GM21529 (cell line): ENCODE measurements around the gene FANK1.
"Not testable (repeated sequence)": the region's sequence is repeated elsewhere in the genome, so short reads cannot be mapped to it uniquely, and the experiment has no call there.

Experiments
- ATAC-seq: cut with Tn5 transposase; IDR thresholded peaks from one replicate; pipeline ENCODE4 v1.9.1; 2021; ENCODE audit not compliant: unreplicated experiment

FANK1 gene

DNA sequence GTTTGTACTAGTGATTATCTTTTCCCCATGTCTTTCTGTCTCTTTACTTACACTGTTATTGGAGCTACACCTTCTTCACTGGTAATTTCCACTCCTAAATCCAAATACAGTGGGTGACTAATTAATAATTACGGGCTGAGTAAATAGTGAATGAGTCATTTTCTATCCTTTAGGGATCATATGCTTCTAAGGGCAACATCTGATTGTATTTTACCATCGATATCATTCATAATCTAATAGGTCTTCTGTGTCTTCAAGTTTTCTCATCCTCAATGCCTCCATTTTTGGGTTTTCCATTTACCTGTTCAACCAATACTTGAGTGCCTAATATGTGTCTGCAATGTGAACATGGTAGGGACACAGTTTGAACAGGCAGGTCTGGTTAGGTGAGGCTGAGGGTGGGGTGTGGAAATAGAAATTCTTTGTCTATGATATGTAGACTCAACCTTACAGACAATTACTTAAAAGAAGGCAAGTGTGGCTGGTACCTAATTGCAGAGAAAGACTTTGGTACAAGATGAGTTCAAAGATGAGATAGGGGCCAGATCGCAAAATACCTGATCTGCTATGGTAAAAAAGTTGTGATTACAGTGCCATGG lies 9.4 kb upstream of the FANK1 start:
- no peak for ATAC-seq

DNA sequence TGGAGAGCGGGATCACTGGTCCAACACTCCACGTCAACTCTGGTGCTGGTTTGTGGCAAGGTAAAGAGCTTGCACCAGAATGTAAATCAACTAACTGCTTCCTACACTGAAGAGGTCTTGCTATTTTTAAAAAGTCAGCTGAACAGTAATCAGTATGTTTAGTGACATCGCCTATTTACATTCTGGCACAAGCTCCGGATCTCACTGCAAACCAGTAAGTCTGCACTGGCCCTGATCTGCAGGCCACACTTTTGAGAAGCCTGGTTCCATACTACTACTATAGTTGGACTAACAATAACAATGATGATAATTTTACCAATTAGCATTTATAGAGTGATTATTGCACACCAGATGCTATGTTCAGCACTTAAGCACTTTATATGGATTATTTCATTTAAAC lies 6.9 kb upstream of the FANK1 start:
- ATAC-seq, result not testable (repeated sequence)

DNA sequence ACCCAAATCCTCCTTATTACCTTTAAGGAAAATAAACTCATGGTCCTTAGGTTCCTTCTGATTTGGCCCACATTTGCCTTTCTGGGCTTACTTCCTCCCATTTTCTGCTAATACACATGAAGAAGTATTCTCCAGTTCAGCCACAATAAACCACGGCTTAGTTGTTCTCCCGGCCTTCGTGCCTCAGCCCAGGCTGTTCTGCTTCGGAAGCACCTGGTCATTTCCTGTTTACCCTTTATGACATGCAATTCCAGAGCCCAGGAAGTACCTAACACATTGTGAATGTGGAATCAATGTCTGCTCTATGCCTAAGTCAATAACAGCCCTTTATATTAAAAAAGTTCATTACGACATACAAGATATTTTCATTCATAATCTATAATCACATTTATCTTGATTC lies 4.0 kb upstream of the FANK1 start:
- not testable (repeated sequence) for ATAC-seq

DNA sequence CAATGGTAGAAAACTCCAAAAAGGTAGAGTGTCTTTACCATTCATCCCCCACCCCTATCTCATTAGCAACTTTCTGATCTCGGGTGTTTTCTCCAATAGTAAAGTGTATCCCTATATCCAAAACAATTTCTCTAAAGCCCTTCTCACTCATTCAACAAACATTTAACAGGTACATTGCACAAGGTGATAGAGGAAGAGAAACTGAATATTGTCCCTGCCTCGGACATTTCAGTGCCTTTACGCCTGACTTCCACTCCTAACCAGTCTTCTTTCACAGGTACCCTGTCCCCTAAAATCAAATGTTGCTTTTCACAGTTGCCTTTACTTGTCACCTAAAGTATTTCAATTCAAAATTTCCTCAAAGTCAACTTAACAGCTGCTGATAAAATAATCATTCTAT lies 2.2 kb upstream of the FANK1 start:
- ATAC-seq, result not testable (repeated sequence)

DNA sequence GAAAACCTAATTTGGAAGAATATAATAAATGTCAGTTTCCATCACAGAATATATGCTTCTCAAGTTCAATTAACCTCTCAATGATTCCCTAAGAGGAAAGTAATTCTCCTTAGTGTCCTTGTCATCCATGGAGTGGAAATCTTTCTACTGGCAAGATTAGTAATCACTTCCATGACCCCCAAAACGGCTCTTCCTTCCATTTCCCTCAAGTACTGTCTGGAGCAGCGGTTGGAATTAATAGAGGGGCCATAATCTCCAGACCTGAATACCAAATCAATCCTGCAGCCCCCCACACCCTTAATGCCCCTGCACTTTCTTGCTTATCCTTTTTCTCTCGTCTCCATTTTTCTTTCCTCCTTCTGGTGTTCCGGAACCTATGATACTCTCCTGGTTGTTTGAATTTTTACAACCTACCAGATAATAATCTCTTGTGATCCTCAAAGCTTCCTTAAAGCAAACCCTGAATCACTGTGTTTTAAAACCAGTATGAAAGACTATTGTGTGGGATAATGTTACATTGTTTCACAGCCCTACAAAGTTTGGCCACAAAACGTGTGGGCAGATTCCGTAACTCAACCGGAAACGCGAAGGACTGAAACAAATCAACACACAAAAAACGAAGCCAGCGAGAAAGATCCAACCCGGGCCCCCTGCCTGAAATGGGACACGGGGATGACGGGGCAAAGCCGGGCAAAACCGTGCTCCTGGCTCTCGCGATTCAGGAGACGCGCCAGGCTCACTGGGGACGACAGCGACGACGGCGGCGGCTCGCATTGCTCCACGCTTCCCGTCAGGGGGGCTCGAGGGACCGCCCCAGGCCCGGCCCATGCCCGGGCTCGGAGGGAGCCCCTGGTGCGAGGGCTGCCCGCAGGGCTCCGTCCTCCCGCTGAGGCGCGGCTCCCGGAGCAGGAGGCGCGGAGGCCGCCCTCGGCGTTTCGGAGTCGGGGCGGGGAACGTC lies 955 bp upstream of the FANK1 start:
- peak; percentile 54 for ATAC-seq

DNA sequence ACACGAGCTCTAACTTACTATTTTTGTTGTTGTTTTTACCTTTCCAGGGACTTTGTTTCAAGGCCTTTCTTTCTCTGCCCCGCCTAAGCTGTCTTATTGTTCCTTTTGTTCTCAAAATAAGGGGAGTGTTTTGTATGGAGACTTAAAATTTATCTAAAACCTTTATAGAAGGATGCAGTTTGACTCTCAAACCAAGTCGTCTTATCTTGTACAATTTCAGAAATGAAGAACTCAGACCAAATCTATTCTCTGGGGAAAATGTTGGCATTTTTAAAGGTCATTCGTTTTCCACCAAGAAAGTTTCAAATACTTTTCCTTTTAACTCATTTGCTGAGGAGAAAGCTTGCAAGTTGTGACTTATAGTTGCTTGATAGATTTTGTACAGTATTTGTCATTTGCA lies 953 bp downstream of the FANK1 start:
- ATAC-seq, result not testable (repeated sequence)

DNA sequence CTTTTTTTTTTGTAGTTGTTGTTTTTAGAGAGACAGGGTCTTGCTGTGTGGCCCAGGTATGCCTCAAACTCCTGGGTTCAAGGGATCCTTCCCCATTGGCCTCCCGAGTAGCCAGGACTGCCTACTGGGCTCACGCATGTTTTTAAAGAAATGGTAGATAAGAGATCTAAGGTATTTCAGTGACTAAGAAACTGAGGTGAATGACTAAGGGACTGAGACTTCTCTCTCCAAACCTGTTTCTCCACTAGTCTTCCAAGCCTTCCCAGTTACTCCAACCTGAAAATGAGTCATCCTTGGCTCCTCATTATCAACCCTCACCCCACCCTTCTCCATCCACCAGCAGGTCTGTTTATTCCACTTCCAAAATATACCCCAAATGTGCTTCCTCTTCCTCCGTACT lies 4.6 kb downstream of the FANK1 start:
- not testable (repeated sequence) for ATAC-seq

DNA sequence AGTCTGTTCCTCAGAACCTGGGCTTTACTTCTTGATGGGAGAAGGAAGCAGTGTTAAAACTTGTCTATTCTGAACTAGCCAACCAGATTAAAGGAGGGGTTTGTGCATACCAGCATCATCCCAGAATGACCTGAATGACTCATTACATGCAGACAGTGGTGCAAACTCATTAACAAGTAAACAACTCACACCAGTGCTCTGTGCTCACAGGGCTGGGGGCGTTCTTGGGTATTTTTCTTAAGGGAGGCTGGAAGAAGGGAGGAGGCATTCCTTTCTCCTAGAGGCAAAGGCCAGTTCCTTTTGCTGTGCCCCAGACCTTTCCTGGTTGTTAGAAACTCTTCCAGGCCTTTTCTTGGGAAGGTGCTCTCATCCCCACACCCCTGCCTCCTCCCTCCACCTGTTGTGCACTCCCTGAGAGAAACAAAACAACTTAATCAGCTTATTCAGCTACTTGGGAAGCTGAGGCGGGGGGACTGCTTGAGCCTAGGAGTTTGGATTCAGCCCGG lies 6.8 kb downstream of the FANK1 start:
- not testable (repeated sequence) for ATAC-seq

DNA sequence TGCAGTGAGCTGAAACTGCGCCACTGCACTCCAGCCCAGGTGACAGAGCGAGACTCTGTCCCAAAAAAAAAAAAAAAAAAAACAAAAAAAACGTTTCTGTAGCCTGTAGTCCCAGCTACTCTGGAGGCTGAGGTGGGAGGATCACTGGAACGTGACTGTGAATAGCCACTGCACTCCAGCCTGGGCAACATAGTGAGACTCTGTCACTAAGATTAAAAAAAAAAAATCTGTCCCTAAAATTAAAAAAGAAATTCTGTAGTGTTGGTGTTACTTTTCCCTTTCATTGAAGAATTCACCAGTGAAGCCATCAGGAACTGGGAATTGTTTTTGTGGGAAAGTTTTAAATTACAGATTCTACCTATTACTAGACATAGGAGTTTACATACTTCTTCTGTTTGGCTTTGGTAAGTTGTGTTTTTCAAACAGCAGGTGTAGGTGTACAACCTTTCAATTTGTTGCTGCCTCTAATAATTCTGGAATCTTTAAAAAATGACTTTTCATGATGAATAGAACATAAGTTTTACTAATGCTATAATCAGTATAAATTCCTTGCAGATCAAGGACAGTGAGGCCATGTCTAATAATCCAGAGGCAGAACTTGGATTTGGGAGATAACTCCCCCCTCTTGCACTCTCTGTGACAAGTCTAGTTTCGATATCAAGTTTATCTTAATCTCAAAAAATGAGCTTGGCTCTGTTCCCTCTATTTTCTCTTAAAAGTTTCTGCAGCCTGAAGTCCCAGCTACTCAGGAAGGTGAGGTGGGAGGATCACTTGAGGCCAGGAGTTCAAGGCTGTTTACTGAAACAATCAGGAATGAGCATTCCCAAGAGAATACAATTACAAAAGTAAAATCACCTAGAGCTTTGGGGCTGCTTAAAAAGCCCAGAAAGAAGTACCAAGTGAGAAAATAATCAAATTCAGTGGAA lies 9.0 kb downstream of the FANK1 start:
- ATAC-seq, result not testable (repeated sequence)

DNA sequence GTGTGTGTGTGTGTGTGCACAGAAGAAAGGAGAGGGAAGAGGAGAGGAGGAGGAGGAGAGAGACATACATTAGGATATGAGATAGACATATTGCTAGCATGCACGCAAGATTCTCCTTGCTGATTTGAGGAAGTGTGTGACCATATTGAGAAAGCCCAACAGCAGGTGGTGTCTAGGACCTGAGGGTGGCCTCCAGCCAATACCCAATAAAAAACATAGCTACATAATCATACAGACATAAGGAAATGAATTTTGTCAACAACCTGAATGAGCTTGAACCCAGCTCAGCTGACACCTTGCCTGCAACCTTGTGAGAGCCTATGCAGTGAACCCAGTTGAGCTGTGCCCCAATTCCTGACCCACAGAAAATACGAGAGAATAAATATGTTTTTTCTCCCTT lies 11.2 kb downstream of the FANK1 start:
- not testable (repeated sequence) for ATAC-seq

DNA sequence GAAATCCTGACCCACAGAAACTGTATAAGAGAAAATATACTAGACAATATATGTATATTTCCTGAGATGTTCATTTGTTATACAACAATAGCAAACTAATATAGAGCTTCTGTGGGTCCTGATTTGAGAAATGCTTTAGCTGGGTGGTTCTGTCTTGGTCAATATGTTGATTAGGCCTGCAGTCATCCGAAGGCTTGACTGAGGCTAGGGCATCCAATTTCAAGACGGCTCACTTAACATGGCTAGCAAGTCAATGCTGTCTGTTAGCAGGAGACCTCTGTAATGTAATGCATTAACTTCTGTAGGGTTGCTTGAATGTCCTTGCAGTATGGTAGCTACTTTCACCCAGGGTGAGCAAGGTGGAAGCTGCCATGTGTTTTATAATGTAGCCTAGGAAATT lies 12.4 kb downstream of the FANK1 start:
- not testable (repeated sequence) for ATAC-seq

DNA sequence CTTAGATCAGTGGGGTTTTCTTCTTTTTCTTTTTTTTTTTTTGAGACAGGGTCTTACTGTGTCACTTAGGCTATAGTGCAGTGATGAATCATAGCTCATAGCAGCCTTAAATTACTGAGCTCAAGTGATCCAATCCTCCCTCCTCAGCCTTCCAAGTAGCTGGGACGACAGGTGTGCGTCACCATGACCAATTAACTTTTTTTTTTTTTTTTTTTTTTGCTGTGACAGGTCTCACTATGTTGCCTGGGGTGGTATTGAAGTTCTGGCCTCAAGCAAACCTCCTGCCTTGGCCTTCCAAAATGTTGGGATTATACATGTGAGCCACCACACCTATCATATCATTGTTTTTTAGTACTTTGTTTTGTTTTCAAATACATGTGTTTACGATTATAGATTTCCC lies 13.1 kb downstream of the FANK1 start:
- ATAC-seq, result not testable (repeated sequence)

DNA sequence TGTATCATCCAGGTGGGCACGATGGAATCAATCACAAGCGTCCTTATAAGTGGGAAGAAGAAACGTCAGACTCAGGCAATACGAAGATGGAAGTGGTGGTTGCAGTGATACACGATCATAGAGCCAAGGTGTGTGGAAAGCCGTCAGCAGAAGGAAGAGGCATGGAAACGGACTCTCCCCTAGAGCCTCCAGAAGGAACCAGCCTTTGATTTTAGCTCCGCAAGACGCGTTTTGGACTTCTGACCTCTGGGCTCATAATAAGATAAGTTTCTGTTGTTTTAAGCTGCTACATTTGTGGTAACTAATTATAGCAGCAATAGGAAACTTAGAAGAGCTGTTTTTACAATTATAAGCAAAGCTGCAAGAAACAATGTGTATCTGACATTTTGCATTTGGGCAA lies 14.8 kb downstream of the FANK1 start:
- no peak for ATAC-seq

DNA sequence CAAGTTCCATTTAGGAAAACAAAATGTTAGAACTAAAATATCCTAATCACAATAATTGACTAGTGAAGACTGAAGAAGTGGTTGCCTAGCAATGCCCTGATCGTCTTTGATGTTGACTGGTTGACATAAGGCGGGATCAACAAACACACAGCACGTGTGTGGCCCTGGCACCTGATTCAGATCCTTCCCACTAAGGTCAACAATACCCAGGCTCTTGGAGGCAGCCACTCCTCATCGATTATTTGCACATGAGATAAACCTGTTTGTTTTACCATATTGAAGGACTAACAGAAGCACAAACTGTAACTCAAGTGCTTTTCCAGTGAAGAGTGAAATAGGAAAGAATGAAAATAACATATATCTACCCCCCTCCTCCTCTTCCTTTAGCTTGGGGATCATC lies 15.6 kb downstream of the FANK1 start:
- no peak for ATAC-seq

DNA sequence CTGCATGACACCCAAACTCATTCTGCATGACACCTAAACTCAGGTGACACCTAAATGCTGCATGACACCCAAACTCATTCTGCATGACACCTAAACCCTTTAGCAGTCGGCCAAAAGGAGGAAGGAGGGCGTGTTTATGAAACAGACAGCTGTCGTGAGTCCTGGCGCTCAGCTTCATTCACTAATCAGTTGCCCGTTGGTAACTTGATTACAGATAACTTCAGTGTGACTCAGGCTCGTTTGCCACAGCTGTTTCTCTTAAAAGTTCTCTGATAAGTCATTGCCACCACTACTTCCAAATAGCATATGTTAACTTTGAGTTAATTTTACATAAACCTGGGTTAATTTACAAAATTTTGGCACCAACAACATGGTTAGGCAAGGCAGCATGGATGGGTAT lies 16.9 kb downstream of the FANK1 start:
- not testable (repeated sequence) for ATAC-seq

DNA sequence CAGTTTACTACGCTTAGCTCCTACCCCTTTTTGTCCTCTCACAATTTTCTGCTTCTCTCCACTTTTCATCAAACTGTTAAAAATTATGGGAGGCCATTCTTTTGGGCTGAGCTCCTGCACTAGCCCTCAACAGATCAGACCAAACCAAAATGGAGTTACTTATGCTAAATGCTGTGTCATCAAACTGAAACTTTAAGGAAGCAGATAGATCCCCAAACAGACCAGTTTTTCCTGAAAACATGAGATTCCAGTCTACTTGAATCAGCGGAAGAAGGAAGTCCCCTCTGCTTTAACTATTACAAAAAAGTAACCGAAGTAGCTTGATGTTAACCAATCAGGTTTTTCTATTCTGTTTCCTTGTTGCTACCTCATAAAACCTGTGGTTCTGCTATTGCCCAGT lies 20.6 kb downstream of the FANK1 start:
- ATAC-seq, result no peak

DNA sequence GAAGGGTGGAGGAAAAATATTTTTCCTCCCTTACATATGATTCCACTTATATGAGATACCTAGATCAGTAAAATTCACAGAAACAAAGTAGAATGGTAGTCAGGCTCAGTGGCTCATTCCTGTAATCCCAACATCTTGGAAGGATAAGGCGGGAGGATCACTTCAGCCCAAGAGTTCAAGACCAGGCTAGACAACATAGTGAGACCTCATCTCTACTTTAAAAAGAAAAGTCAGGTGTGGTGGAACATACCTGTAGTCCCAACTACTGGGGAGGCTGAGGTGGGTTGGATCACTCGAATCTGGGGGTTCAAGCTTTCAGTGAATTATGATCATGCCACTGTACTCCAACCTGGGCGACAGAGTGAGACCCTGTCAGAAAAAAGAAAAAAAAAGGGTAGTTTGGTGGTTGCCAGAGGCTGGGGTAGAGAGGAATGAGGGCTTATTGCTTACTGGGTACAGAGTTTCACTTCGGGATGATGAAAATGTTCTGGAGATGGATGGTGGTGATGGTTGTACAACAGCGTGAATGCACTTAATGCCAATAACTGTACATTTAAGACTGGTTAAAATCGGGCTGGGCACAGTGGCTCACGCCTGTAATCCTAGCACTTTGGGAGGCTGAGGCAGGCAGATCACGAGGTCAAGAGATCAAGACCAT lies 21.5 kb downstream of the FANK1 start:
- not testable (repeated sequence) for ATAC-seq

DNA sequence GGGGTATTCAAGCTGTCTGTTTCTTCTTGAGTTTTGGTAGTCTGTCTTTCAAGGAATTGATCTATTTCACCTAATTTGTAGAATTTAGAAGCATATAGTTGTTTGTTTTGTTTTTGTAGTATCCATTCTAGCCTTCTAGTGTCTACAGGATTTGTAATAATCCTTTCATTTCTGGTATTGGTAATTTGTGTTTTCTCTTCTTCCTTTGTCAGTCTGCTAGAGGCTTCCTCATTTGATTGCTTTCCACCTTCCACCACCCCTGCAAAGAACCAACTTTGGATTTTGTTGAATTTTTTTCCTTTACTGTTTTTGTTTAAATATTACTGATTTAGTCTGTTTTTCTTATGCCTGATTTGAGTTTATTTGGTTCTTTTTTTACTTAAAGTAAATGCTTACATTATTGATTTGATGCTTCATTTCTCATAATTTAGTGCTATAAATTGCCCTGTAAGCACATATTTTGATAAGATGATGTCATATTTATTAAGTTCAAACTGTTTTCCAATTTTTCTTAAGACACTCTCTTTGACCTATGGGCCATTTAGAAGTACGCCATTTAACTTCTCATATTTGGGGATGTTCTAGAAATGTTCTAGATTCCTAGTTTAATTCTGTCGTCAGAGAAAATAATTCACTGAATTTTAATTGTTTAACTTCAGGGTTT lies 25.4 kb downstream of the FANK1 start:
- not testable (repeated sequence) for ATAC-seq

DNA sequence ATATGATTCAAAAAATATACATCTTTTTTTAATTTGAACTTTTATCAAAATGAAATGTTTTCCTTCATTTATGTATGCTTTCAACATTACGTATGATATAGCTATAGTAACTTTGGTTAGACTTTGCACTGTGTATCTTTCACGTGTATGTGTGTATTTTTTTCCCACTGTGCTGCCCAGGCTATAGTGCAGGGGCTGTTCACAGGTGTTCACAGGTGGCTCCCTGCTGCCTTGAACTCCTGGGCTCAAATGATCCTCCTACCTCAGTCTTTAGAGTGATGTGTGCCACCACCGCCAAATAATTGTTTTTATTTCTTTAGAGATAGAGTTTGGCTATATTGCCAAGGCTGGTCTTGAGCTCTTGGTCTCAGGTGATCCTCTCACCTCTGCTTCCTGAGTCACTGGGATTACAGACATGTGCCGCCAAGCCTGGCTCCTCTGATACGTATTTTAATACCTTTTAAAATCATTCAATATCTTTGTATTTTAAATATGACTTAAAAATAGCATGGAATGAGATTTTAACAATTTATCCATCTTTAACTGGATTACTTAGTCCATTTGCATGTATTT lies 29.0 kb downstream of the FANK1 start:
- no peak for ATAC-seq

DNA sequence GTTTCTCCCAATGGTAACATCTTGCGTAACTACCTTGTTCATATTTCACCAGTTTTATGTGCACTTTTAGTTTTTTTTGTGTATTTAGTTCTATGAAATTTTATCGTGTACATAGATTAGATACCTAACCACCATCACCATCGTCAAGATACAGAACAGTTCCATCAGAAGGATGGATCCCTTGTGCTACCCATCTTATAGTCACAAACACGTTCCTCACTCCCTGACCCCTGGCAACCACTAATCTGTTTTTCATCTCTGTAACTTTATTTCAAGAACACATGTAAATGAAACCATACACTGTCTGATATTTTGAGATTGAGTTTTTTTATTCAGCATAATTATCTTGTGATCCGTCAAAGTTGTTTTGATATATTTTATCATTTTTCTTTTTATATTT lies 29.9 kb downstream of the FANK1 start:
- ATAC-seq, result no peak
